C4-2B (cell line): Measurements from ENCODE around the gene CMIP.

Source experiments
- H3K27ac ChIP-seq: fragments of 450-650 bp; 2 replicates; pipeline ENCODE4 v1.5.1; 2017
- CTCF ChIP-seq: fragments of 450-650 bp; conservative IDR thresholded peaks from 2 replicates; pipeline ENCODE4 v1.5.1; 2017; ENCODE audit warnings: mild to moderate bottlenecking
- ZFX ChIP-seq: fragments of 450-650 bp; IDR thresholded peaks from 2 replicates; pipeline ENCODE4 v1.6.1; 2017

Gene CMIP

DNA sequence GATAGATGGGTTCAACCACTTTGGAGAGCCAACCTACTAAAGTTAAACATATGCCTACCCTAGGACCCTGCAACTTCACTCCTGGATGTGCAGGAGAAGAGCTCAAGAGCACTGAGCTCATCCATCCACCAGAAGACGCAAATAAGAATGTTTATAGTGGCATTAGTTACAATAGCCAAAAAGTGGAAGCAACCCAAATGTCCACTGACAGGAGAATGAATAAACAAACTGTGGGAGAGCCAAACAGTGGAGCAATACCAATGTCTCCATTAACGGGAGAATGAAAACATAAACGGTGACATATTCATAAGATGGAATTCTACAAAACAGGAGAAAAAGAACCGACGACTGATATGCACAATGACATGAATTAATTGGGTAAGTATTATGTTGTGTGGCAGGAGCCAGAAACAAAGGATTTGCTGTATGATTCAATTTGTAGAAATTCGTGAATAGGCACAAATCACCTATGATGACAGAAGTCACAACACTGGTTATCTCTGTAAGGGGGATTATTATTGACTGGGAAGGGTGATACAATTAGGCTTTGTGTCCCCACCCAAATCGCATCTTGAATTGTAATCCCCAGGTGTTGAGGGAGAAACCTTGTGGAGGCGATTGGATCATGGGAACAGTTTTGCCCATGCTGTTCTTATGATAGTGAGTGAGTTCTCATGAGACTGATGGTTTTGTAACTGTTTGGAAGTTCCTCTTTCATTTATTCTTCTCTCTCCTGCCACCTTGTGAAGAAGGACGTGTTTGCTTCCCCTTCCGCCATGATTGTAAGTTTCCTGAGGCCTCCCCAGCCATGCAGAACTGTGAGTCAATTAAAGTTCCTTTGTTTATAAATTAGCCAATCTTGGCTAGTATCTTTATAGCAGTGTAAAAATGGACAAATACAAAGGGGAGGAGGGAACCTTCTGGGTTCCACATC, 276.6 kb downstream of the CMIP start:
- H3K27ac ChIP-seq, result no peak overlapping the region

GRCh38 chr16:81723098-81723723, 278.6 kb downstream of the CMIP start:
- no peak overlapping the region for H3K27ac ChIP-seq
- no peak for TF ChIP-seq ZFX
- TF ChIP-seq CTCF, result peak; percentile 81

More for the DNA sequence above, 276.6 kb downstream of the CMIP start:
- TF ChIP-seq CTCF, result no peak
- no peak for TF ChIP-seq ZFX

DNA sequence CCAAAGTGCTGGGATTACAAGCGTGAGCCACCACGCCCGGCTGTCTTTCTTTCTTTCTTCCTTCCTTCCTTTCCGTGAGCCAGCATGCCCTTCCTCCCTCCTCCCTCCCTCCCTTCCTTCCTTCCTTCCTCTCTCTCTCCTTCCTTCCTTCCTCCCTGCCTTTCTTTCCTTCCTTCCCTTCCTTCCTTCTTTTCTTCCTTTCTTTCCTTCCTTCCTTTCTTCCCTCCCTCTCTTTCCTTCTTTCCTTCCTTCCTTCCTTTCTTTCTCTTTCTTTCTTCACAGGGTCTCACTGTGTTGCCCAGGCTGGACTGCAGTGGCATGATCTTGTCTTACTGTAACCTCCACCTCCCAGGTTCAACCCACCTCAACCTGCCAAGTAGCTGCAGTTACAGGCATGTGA, 283.8 kb downstream of the CMIP start:
- TF ChIP-seq ZFX (no peak), CTCF (no peak)

GRCh38 chr16:81729451-81729850, 284.8 kb downstream of the CMIP start:
- TF ChIP-seq CTCF (no peak), ZFX (no peak)
- no peak overlapping the region for H3K27ac ChIP-seq

More for the DNA sequence above, 283.8 kb downstream of the CMIP start:
- no peak overlapping the region for H3K27ac ChIP-seq

GRCh38 chr16:81730090-81731051, 285.8 kb downstream of the CMIP start:
- H3K27ac ChIP-seq, result peak overlapping the region; percentile 38
- TF ChIP-seq ZFX (no peak), CTCF (peak; percentile 81)

GRCh38 chr16:81731649-81732048, 287.0 kb downstream of the CMIP start:
- no peak for TF ChIP-seq ZFX
- no peak for TF ChIP-seq CTCF
- no peak overlapping the region for H3K27ac ChIP-seq
